GM13976 (cell line): ENCODE results near the gene BORCS5.
"Not testable (repeated sequence)": the region's sequence is repeated elsewhere in the genome, so short reads cannot be mapped to it uniquely, and the experiment has no call there.

Experiments
- DNase-seq: peaks from one replicate; pipeline ENCODE4 v3.0.0; 2012; ENCODE audit warnings: low spot score
- in situ Hi-C: fragments of 300-500 bp; cut with MboI; formaldehyde crosslinking; loops from one replicate; pipeline ENCODE4 v1.12.0; 2022; ENCODE audit warnings: low sequenced_read_pairs, mixed read lengths, inconsistent platforms; ENCODE audit not compliant: unreplicated experiment
- TF ChIP-seq, protein P1 (sequence below): IDR thresholded peaks from 2 replicates; pipeline ENCODE4 v1.5.1; 2012; ENCODE audit warnings: borderline replicate concordance, mild to moderate bottlenecking; ENCODE audit not compliant: insufficient read depth; ENCODE audit errors: extremely low read depth, missing control alignments, control extremely low read depth

Gene BORCS5

GRCh38 chr12:12356896-12357718 lies at the start of gene BORCS5:
TSS of gene BORCS5 (plus strand) at chr12:12357078. CDS start at chr12:12357452, 374 bp downstream.
- TF ChIP-seq, protein P1, sequence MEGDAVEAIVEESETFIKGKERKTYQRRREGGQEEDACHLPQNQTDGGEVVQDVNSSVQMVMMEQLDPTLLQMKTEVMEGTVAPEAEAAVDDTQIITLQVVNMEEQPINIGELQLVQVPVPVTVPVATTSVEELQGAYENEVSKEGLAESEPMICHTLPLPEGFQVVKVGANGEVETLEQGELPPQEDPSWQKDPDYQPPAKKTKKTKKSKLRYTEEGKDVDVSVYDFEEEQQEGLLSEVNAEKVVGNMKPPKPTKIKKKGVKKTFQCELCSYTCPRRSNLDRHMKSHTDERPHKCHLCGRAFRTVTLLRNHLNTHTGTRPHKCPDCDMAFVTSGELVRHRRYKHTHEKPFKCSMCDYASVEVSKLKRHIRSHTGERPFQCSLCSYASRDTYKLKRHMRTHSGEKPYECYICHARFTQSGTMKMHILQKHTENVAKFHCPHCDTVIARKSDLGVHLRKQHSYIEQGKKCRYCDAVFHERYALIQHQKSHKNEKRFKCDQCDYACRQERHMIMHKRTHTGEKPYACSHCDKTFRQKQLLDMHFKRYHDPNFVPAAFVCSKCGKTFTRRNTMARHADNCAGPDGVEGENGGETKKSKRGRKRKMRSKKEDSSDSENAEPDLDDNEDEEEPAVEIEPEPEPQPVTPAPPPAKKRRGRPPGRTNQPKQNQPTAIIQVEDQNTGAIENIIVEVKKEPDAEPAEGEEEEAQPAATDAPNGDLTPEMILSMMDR, result peak; percentile 29
- in situ Hi-C loops, result no loop called here
- peak; percentile 96 for DNase-seq

DNA sequence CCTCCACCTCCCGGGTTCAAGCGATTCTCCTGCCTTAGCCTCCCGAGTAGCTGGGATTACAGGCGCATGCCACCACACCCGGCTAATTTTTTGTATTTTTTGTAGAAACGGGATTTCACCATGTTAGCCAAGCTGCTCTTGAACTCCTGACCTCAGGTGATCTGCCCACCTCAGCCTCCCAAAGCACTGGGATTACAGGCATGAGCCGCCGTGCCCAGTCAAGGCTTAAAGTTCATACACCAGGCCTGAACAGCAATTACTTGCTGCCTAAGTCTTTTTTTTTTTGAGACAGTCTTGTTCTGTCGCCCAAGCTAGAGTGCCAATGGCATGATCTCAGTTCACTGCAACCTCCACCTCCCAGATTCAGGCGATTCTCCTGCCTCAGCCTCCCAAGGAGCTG lies 46.2 kb upstream of the BORCS5 start:
- in situ Hi-C loops, result not testable (repeated sequence)

GRCh38 chr12:12315838-12316237 lies 41.0 kb upstream of the BORCS5 start:
- DNase-seq, result no peak
- TF ChIP-seq, protein P1, result no peak
- in situ Hi-C loops, result no loop called here

More for the DNA sequence above, 46.2 kb upstream of the BORCS5 start:
- not testable (repeated sequence) for DNase-seq

- DNase-seq, result no peak
- in situ Hi-C loops, result no loop called here
- TF ChIP-seq, protein P1, result no peak
Measured at GRCh38 chr12:12319451-12320183, 37.3 kb upstream of the BORCS5 start.

- in situ Hi-C loops, result no loop called here
- TF ChIP-seq, protein P1, result no peak
- DNase-seq, result no peak
Measured at GRCh38 chr12:12323118-12323517, 33.8 kb upstream of the BORCS5 start.

DNA sequence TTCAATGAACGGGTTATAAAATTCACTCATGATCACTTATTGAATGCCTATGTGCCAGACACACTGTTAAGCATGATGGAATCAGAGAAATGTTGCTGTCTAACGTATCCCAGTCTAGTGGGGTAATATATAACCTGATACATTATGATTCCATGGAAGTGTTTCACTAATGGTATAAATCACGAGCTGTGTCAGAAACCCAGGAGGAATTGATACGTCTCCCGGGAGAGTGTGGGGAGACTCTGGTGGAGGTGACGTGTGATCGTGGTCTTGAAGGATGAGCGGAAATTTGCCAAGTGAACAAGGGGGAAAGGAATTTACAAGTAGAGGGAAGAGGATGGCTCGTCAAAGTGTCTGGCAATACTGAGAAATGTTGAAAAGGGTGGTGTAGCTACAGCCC lies 33.3 kb upstream of the BORCS5 start:
- TF ChIP-seq, protein P1, result no peak
- in situ Hi-C loops, result no loop called here
- DNase-seq, result no peak

GRCh38 chr12:12326262-12326661 lies 30.6 kb upstream of the BORCS5 start:
- in situ Hi-C loops, result loop anchor here (25.0 kb wide), 1 partner anchor 764 kb away; no protein-coding TSS in a partner anchor
- DNase-seq, result no peak
- TF ChIP-seq, protein P1, result no peak
